GM13976 (cell line): ENCODE measurements around the gene PRPF19.

Experiments used
- DNase-seq: peaks from one replicate; pipeline ENCODE4 v3.0.0; 2012; ENCODE audit warnings: low spot score
- in situ Hi-C: fragments of 300-500 bp; cut with MboI; formaldehyde crosslinking; loops from one replicate; pipeline ENCODE4 v1.12.0; 2022; ENCODE audit warnings: low sequenced_read_pairs, mixed read lengths, inconsistent platforms; ENCODE audit not compliant: unreplicated experiment
- TF ChIP-seq, protein P1 (sequence below): IDR thresholded peaks from 2 replicates; pipeline ENCODE4 v1.5.1; 2012; ENCODE audit warnings: borderline replicate concordance, mild to moderate bottlenecking; ENCODE audit not compliant: insufficient read depth; ENCODE audit errors: extremely low read depth, missing control alignments, control extremely low read depth

The PRPF19 gene

GRCh38 chr11:60849641-60850520 lies 56.5 kb downstream of the PRPF19 start:
- in situ Hi-C loops, result loop anchor here (25.0 kb wide), 1 partner anchor 337 kb away; no protein-coding TSS in a partner anchor
- TF ChIP-seq, protein P1, sequence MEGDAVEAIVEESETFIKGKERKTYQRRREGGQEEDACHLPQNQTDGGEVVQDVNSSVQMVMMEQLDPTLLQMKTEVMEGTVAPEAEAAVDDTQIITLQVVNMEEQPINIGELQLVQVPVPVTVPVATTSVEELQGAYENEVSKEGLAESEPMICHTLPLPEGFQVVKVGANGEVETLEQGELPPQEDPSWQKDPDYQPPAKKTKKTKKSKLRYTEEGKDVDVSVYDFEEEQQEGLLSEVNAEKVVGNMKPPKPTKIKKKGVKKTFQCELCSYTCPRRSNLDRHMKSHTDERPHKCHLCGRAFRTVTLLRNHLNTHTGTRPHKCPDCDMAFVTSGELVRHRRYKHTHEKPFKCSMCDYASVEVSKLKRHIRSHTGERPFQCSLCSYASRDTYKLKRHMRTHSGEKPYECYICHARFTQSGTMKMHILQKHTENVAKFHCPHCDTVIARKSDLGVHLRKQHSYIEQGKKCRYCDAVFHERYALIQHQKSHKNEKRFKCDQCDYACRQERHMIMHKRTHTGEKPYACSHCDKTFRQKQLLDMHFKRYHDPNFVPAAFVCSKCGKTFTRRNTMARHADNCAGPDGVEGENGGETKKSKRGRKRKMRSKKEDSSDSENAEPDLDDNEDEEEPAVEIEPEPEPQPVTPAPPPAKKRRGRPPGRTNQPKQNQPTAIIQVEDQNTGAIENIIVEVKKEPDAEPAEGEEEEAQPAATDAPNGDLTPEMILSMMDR, result no peak
- no peak for DNase-seq

DNA sequence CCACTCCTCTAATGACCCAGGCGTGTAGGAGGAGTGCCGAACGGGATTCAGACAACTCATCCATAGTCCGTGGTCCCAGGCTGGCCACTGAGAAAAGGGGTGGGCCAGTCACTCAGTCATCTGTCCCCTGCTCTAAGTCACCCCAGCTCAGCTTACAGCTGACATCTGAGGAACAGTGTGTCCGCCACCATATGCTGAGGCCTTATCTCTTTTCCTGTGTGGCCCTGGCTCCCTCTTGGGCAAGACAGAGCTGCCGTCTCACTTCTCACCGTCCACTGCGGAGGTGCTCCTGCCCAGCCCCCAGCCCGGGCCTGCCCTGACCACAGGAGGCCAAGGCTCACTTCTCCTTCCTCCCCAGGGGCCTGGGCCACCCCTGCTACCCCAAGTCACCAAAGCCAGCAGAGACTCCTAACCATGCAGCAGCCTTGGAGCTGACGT lies 57.7 kb downstream of the PRPF19 start:
- DNase-seq, result no peak
- TF ChIP-seq, protein P1, result no peak
- in situ Hi-C loops, result loop anchor here (25.0 kb wide), 1 partner anchor 339 kb away; no protein-coding TSS in a partner anchor

DNA sequence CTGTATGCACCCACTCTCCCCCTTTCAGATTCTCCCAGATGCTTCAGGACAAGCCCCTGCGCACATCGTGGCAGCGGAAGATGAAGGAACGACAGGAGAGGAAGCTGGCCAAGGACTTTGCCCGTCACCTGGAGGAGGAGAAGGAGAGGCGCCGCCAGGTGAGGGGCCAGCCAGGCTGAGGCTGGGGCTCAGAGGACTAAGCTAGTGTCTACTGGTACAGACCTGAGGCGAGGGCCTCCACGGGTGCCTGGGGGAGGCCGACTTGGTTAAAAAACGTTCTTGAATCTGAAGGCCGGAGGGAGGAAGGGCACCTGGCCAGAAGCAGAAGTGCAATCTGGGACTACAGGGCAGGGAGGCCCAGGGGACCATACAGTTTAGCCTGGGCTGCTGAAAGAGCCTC lies 58.5 kb downstream of the PRPF19 start:
- TF ChIP-seq, protein P1, result no peak
- in situ Hi-C loops, result loop anchor here (25.0 kb wide), 1 partner anchor 339 kb away; no protein-coding TSS in a partner anchor
- DNase-seq, result no peak

- TF ChIP-seq, protein P1, result no peak
- DNase-seq, result no peak
- in situ Hi-C loops, result loop anchor here (25.0 kb wide), 1 partner anchor 340 kb away; no protein-coding TSS in a partner anchor
Measured at GRCh38 chr11:60847281-60847680, 59.1 kb downstream of the PRPF19 start.

- no peak for DNase-seq
- TF ChIP-seq, protein P1, result no peak
- in situ Hi-C loops, result loop anchor here (25.0 kb wide), 1 partner anchor 342 kb away; no protein-coding TSS in a partner anchor
Measured at GRCh38 chr11:60845338-60845737, 61.0 kb downstream of the PRPF19 start.

DNA sequence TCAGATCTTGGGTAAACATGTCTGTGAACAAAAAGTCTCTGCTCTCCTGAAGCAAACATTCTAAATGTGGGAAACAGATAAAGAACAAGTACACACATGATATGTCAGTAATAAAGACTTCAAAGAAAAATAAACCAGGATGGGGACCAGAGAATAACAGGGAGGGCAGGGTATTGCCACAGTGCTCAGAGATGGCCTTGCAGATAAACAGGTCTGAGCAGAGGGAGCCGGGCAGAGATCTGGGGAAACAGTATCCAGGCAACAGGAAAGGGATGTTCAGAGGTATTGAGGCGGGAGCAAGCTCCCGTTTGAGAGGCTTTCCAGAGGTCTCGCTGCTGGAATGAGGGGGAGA lies 61.5 kb downstream of the PRPF19 start:
- DNase-seq, result no peak
- in situ Hi-C loops, result loop anchor here (25.0 kb wide), 1 partner anchor 342 kb away; no protein-coding TSS in a partner anchor
- TF ChIP-seq, protein P1, result no peak
